COLO829 (cell line): Measurements from ENCODE around the gene CDCA5.

Experiments used
- DNase-seq: peaks from one replicate; pipeline ENCODE4 v3.0.0; 2012; ENCODE audit warnings: low spot score

The CDCA5 gene

DNA sequence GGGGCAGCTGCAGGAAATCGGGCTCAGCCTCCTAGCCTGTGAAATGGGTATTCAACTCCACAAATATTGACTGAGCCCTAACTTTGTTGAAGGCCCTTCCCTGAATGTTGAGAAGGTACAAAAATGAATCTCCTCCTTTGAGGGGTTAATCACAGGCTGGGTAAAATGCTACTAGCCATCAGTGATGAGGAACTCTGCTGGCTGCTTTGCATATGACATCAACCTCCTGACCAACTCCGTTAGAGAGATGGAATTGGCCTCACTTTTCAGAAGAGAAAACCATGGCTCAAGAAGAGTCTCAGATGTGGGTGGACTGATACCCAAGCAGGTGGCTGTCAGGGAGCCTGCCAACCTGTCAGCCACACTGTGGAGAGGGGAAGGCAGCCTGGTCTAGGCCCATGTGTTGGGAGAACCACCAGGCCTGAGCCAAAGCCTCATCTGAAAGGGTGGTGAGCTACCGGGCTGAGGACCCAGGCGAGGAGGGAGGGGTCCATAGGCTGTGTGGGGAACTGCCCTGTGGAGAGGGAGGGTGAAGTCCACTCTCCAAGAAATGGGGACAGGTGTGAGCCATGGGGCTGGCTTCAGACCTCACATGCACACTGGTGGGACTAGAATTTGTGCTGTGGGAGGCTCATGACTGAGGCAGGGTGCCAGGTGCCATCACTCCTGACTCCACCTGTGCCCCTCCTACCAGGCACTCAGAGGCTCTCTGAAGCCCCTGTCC, 11.8 kb downstream of the CDCA5 start:
- no peak for DNase-seq

- DNase-seq, result no peak
These were observed 14.6 kb downstream of the CDCA5 start for GRCh38 chr11:65069217-65069616.

GRCh38 chr11:65067446-65067845, 16.4 kb downstream of the CDCA5 start:
- no peak for DNase-seq

DNA sequence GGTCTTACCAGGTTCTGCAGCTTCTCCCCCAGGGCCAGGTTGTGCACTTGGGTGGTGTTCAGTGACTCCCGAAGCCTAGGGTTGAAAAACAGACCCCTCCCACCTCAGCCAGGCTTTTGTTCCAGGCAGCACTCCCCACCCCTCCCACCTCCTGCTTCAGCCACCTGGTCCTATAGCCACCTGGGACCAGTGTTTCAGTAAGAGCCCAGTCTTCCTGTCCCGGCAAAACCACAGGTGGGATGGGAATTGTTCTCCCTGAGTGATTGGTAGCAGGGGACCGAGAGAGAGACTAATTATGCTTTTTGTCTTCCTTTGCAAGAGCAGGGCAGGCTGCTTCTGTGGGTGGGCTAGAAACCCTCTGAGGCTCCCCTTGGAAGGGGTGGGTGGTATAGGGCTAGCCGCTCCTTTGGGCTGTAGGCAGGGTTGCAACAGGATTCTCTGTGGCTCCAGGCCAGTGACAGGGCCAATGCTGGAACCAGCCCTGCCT, 17.0 kb downstream of the CDCA5 start:
- DNase-seq, result no peak

- no peak for DNase-seq
These were observed 17.5 kb downstream of the CDCA5 start for GRCh38 chr11:65066315-65066714.

- DNase-seq, result no peak
These were observed 18.0 kb downstream of the CDCA5 start for GRCh38 chr11:65065851-65066250.

DNA sequence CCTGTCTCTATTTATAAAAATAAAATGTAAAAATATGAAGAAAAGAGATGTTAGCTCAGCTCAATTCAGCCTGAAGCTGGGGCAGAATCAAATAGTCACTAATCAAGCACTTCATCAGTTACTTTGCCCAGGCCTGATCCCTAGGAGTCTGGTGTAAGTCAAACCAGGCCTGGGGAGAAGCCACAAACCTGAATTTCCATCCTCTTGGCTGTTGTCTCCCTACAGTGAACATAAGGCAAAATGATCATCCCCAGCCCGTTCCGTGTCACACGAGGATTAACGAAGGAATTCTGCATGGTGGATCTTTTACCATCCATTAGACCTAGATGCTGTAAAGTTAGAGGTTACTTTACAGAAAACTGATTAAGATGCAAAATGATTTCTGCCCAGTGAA, 19.0 kb downstream of the CDCA5 start:
- no peak for DNase-seq

DNA sequence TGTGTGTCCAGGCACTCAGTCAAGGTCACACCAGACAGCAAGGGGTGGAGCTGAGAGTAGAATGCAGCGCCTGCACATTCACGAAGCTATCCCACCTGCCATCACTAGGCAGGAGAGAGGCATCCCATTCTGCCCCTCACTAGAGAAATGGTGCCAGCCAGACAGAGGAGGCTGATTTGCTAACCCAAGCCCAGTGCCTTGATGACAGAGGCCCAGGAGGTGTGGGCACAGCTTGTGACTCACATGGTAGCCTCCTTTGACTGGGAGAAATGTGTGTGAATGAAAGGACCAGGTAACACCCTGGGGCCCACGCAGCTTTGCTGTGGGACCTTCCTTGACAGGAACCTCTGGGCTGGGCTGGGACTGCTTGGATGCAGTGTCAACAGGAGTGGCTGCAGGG, 20.3 kb downstream of the CDCA5 start:
- DNase-seq, result no peak

GRCh38 chr11:65060913-65061408, 22.9 kb downstream of the CDCA5 start:
- DNase-seq, result no peak

DNA sequence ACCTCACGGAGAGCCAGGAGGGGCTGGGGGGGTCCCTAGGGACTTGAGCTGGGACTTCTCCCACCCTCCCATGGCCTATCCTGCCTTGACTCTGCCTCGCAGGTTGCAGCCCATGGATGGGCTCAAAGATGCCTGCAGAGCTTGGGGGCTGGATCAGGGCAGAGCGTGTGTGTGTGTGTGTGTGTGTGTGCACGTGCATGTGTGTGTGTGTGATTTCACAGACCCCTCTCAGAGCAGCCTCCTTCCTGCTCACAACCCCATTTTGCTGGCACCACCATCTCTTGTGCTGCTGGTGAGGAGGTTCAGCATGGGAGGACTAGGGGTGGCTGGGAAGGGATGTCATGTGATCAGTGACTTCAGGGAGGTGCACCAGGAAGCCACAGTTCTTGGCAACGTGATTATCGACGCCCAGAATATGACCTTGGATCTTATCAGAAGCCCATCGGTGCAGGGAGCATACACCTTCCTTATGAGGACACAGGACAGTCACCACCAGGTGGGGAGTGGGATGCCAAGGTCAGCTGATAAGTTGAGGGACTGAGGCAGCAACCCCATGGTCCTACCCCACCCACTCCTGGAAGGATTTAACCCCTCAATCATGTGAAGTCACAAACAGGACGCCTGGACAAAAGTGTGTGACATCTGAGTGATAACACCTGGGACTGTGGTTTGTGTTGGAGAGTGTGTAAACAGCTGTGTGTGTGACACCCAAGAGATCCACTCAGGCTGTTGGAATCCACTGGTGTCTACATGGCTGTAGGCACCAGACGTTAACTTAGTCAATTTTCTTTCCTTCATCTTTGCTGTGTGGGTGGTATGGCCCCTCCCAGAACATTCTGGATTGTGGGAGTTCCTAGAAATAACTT, 23.6 kb downstream of the CDCA5 start:
- DNase-seq, result no peak

GRCh38 chr11:65059523-65059922, 24.3 kb downstream of the CDCA5 start:
- DNase-seq, result no peak

- no peak for DNase-seq
These were observed 25.3 kb downstream of the CDCA5 start, which contains the start of gene NAALADL1 for GRCh38 chr11:65058419-65059054. TSS of gene NAALADL1 (minus strand) at chr11:65058553. CDS start at chr11:65058521, 32 bp downstream.

- DNase-seq, result no peak
These were observed 25.8 kb downstream of the CDCA5 start for GRCh38 chr11:65058012-65058411.

- DNase-seq, result no peak
These were observed 26.3 kb downstream of the CDCA5 start for GRCh38 chr11:65057526-65057925.

- no peak for DNase-seq
These were observed 26.8 kb downstream of the CDCA5 start for GRCh38 chr11:65056999-65057398.

- DNase-seq, result no peak
These were observed 28.3 kb downstream of the CDCA5 start for GRCh38 chr11:65055538-65055937.

DNA sequence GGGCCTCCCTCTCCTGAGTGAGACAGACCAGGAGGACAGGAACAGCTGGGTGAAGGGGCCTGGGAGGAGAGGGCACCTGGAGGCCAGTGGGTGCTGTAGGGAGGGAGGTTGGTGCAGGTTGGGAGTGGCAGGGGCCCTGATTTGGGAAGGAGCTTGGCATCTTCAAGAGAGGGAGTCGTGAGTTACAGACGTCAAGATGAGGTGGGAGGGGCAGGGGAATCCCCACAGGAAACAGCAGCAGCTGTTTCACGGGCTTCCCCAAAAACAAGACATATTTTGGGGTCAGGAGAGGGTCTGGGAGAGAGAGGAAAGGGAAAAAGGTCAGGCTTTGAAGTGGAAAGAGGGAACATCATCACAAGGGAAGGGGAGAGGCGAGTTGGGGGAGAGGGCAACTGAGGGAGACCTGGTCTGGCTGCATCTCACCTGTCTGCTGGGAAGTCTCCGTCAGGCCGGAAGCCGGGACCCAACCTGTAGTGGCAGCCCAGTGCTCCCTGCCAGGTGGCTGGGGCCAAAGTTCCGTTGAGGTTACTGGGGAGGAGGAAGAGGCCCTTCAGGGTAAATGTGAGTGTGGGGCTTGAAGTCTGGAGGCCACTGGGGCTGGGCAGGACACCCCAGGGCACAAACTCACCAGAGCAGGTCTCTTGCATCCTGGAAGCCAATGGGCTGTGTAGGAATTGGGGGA, 29.9 kb downstream of the CDCA5 start:
- no peak for DNase-seq

GRCh38 chr11:65051398-65051858, 32.4 kb downstream of the CDCA5 start:
- DNase-seq, result no peak

GRCh38 chr11:65047581-65048422, 36.0 kb downstream of the CDCA5 start:
- no peak for DNase-seq

DNA sequence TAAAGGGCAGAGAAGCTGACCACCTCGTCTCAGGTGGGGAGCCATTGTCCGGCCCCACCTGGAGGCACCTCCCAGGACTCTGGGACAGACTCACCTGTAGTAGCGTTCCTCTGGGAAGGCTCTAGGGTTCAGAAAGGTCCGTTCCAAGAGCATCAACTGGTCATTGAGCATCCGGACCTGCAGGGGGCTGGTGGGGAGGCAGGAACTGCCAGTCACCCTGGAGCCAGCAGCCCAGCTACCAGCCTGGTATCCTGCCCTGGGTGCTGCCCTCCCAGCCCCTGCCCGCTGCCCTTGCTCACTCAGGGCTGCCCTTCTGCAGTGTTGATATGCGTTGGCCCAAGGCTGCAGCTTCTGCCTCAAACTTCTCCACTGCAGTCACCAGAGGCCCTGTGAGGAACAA, 38.1 kb downstream of the CDCA5 start:
- no peak for DNase-seq

DNA sequence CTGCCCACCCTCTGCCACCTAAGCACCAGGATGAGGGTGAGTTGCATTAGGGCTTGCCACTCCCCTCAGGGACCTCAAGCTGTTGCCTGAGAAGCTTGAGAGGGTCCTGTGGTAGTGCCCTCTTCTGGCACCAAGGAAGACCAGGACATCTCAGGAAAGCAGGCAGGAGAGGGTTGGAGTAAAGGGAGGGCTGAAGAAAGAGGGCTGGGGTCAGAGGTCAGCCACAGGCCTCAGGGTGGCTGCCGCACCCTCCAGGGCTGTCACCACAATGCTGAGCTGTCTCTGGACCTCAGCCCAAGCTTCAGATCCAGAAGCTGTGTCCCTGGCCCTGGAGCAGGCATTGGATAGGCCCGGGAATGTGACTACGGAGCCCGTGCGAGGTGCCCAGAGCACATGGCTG, 38.8 kb downstream of the CDCA5 start:
- DNase-seq, result no peak
